Progenitor cell of endocrine pancreas (in vitro differentiated cells): ENCODE data around the gene CACNA1E. TPM values are rescaled to one million over a fixed set of nuclear protein-coding genes. Genes with fewer than 3 reads are reported as not detected.

ENCODE experiments used
- DNase-seq: peaks from one replicate; pipeline ENCODE4 v3.0.0; 2021; ENCODE audit warnings: low spot score; ENCODE audit not compliant: unreplicated experiment
- H3K27ac Mint-ChIP-seq: 2 replicates; pipeline ENCODE4 v1.8.0; 2021; ENCODE audit warnings: mild to moderate bottlenecking, moderate library complexity, mixed read lengths
- H3K27me3 Mint-ChIP-seq: 2 replicates; pipeline ENCODE4 v1.8.0; 2021; ENCODE audit warnings: mixed read lengths
- H3K36me3 Mint-ChIP-seq: 2 replicates; pipeline ENCODE4 v1.8.0; 2022; ENCODE audit warnings: mixed read lengths; ENCODE audit not compliant: insufficient read depth
- H3K4me1 Mint-ChIP-seq: 2 replicates; pipeline ENCODE4 v1.8.0; 2021; ENCODE audit warnings: low read depth, mixed read lengths
- H3K4me3 Mint-ChIP-seq: 2 replicates; pipeline ENCODE4 v1.8.0; 2021; ENCODE audit warnings: low read depth, mild to moderate bottlenecking, moderate library complexity, mixed read lengths
- H3K9me3 Mint-ChIP-seq: 2 replicates; pipeline ENCODE4 v1.8.0; 2021; ENCODE audit warnings: low read depth, mixed read lengths
- total RNA-seq: library from RNA; stranded (reverse); gene quantifications from 2 replicates; pipeline ENCODE4 v1.2.1, GENCODE V29; 2021
- TF ChIP-seq, protein P1 (sequence below): fragments of 200-600 bp; sonication (generic); IDR thresholded peaks from one replicate; pipeline ENCODE4 v1.5.0; 2021; ENCODE audit warnings: antibody characterized with exemption, mild to moderate bottlenecking; ENCODE audit not compliant: unreplicated experiment

The CACNA1E gene
- total RNA-seq, 1 donor from 2014 or later = 0.55 TPM

DNA sequence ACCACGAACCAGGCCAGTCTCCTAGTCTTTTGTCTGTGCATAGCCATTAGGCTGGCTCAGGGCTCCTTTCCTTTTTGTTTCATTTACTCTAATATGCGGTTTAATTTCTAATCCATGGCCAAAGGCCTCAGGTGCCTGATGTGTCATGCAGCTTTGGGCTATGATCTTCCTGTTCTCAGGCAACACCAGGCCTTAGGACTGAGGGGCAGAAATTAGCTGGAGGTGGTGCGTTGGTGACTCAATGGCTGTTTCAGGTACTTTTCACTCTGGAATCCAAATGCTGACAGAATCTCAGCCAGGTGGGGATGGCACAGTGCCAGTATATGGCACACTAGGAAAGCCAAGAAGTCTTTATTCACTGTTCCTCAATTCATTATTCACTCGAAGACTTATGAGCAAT, 105.3 kb downstream of the CACNA1E start:
- H3K36me3 Mint-ChIP-seq = no peaks in the 10 kb centered on the region
- peaks cover 9% of the 10 kb centered on the region for H3K4me1 Mint-ChIP-seq
- no peak overlapping the region for H3K4me3 Mint-ChIP-seq
- H3K27me3 Mint-ChIP-seq = peaks cover 17% of the 10 kb centered on the region
- no peak for DNase-seq
- H3K9me3 Mint-ChIP-seq = no peaks in the 10 kb centered on the region
- TF ChIP-seq, protein P1, sequence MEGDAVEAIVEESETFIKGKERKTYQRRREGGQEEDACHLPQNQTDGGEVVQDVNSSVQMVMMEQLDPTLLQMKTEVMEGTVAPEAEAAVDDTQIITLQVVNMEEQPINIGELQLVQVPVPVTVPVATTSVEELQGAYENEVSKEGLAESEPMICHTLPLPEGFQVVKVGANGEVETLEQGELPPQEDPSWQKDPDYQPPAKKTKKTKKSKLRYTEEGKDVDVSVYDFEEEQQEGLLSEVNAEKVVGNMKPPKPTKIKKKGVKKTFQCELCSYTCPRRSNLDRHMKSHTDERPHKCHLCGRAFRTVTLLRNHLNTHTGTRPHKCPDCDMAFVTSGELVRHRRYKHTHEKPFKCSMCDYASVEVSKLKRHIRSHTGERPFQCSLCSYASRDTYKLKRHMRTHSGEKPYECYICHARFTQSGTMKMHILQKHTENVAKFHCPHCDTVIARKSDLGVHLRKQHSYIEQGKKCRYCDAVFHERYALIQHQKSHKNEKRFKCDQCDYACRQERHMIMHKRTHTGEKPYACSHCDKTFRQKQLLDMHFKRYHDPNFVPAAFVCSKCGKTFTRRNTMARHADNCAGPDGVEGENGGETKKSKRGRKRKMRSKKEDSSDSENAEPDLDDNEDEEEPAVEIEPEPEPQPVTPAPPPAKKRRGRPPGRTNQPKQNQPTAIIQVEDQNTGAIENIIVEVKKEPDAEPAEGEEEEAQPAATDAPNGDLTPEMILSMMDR = no peak
- no peak overlapping the region for H3K27ac Mint-ChIP-seq

GRCh38 chr1:181592255-181592859, 109.0 kb downstream of the CACNA1E start:
- TF ChIP-seq, protein P1 = no peak
- H3K4me1 Mint-ChIP-seq = peaks cover 9% of the 10 kb centered on the region
- no peaks in the 10 kb centered on the region for H3K36me3 Mint-ChIP-seq
- DNase-seq = no peak
- peaks cover 25% of the 10 kb centered on the region for H3K27me3 Mint-ChIP-seq
- H3K27ac Mint-ChIP-seq = no peak overlapping the region
- H3K4me3 Mint-ChIP-seq = no peak overlapping the region
- H3K9me3 Mint-ChIP-seq = no peaks in the 10 kb centered on the region

GRCh38 chr1:181593042-181593441, 109.7 kb downstream of the CACNA1E start:
- peaks cover 25% of the 10 kb centered on the region for H3K27me3 Mint-ChIP-seq
- H3K4me1 Mint-ChIP-seq = peaks cover 9% of the 10 kb centered on the region
- TF ChIP-seq, protein P1 = no peak
- no peak overlapping the region for H3K27ac Mint-ChIP-seq
- no peak for DNase-seq
- H3K36me3 Mint-ChIP-seq = no peaks in the 10 kb centered on the region
- no peaks in the 10 kb centered on the region for H3K9me3 Mint-ChIP-seq
- H3K4me3 Mint-ChIP-seq = no peak overlapping the region

- no peaks in the 10 kb centered on the region for H3K36me3 Mint-ChIP-seq
- no peak overlapping the region for H3K4me3 Mint-ChIP-seq
- peaks cover 9% of the 10 kb centered on the region for H3K4me1 Mint-ChIP-seq
- DNase-seq = no peak
- TF ChIP-seq, protein P1 = no peak
- H3K9me3 Mint-ChIP-seq = no peaks in the 10 kb centered on the region
- H3K27ac Mint-ChIP-seq = no peak overlapping the region
- H3K27me3 Mint-ChIP-seq = peaks cover 22% of the 10 kb centered on the region
Observed at GRCh38 chr1:181594553-181594952, 111.2 kb downstream of the CACNA1E start.

- Mint-ChIP-seq H3K27ac (no peak overlapping the region), H3K4me3 (no peak overlapping the region), H3K4me1 (peaks cover 9% of the 10 kb centered on the region), H3K9me3 (no peaks in the 10 kb centered on the region), H3K27me3 (peaks cover 22% of the 10 kb centered on the region), H3K36me3 (no peaks in the 10 kb centered on the region)
- DNase-seq = no peak
- TF ChIP-seq, protein P1 = no peak
Observed at GRCh38 chr1:181595234-181595633, 111.9 kb downstream of the CACNA1E start.
